GM06990 (cell line): Measurements from ENCODE around the gene CCDC87.
"Not testable (repeated sequence)": the region's sequence is repeated elsewhere in the genome, so short reads cannot be mapped to it uniquely, and the experiment has no call there.

ENCODE experiments used
- DNase-seq: peaks from one replicate; pipeline ENCODE4 v3.0.0-alpha.2; 2011; ENCODE audit not compliant: insufficient read length; ENCODE audit errors: extremely low read depth
- H3K27me3 ChIP-seq: replicated peaks from 2 replicates; pipeline ENCODE4 v1.6.0; 2011; ENCODE audit warnings: low read length; ENCODE audit not compliant: control insufficient read depth, insufficient read depth
- H3K36me3 ChIP-seq: 2 replicates; pipeline ENCODE4 v1.5.1; 2011; ENCODE audit warnings: low read length; ENCODE audit not compliant: control insufficient read depth, insufficient read depth
- H3K4me3 ChIP-seq: replicated peaks from 2 replicates; pipeline ENCODE4 v1.5.1; 2011; ENCODE audit warnings: low read depth, mild to moderate bottlenecking, control low read depth, low read length
- CTCF ChIP-seq: IDR thresholded peaks from 2 replicates; pipeline ENCODE4 v1.5.1; 2011; ENCODE audit warnings: low read length, control low read depth, mild to moderate bottlenecking, inconsistent platforms; ENCODE audit not compliant: insufficient read depth, poor library complexity, severe bottlenecking

CCDC87 gene

DNA sequence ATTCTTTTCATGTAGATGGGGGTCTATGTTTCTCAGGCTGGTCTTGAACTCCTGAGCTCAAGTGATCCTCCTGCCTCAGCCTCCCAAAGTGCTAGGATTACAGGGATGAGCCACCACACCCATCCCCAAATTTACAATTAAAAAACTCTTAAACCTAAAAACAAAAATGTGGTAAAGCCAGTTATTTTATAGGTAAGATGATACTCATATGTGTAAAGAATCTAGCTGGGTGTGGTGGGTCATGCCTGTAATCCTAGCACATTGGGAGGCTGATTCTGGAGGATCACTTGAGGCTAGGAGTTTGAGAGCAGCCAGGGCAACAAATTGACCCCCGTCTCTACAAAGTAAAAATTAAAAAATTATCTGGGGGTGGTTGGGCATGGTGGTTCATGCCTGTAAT, 19.6 kb upstream of the CCDC87 start:
- H3K36me3 ChIP-seq = no peaks in the 10 kb centered on the region
- no peak for TF ChIP-seq CTCF
- H3K27me3 ChIP-seq = no peaks in the 10 kb centered on the region
- H3K4me3 ChIP-seq = no peak overlapping the region
- DNase-seq = no peak

- no peak for DNase-seq
- TF ChIP-seq CTCF = no peak
- H3K27me3 ChIP-seq = no peaks in the 10 kb centered on the region
- peaks cover 12% of the 10 kb centered on the region for H3K36me3 ChIP-seq
- H3K4me3 ChIP-seq = no peak overlapping the region
Measured at GRCh38 chr11:66609721-66610617, 17.1 kb upstream of the CCDC87 start.

GRCh38 chr11:66607126-66607834, 14.4 kb upstream of the CCDC87 start:
- no peak for DNase-seq
- H3K4me3 ChIP-seq = no peak overlapping the region
- TF ChIP-seq CTCF = no peak
- H3K27me3 ChIP-seq = no peaks in the 10 kb centered on the region
- peaks cover 21% of the 10 kb centered on the region for H3K36me3 ChIP-seq

DNA sequence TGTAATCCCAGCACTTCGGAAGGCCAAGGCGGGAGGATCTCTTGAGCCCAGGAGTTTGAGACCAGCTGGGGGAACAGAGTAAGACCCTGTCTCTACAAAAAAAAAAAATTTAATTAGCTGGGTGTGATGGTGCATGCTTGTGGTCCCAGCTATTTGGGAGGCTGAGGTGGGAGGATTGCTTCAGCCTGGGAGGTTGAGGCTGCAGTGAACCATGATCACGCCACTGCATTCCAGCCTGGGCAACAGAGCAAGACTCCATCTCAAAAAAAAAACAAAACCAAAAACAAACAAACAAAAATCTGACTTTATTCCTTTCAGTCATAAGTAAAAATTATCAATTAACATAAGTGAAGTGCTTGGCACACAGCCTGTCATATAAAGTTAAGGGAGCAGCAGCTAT, 13.7 kb upstream of the CCDC87 start:
- H3K27me3 ChIP-seq, H3K4me3 ChIP-seq, DNase-seq: not testable (repeated sequence)
- peaks cover 21% of the 10 kb centered on the region for H3K36me3 ChIP-seq

DNA sequence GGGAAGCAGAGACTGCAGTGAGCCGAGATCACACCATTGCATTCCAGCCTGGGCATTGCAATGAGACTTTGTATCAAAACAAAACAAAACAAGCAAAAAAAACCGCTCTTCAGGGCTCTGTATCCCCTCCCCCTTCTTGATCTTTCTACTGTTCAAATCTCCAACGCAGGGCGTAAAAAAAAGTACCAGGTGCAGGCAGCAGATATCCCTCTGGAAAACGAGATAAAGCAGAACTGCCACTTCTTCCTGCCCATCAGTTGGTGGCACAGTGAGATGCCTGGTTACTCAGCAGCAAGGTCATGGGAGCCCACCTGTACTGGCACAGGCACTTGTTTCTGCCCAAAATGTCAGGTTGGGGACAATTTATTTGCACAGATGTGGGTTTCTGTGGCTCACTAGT, 11.3 kb upstream of the CCDC87 start:
- Histone ChIP-seq H3K36me3 (peaks cover 26% of the 10 kb centered on the region), H3K27me3 (no peaks in the 10 kb centered on the region), H3K4me3 (no peak overlapping the region)
- DNase-seq = no peak
- TF ChIP-seq CTCF = no peak

DNA sequence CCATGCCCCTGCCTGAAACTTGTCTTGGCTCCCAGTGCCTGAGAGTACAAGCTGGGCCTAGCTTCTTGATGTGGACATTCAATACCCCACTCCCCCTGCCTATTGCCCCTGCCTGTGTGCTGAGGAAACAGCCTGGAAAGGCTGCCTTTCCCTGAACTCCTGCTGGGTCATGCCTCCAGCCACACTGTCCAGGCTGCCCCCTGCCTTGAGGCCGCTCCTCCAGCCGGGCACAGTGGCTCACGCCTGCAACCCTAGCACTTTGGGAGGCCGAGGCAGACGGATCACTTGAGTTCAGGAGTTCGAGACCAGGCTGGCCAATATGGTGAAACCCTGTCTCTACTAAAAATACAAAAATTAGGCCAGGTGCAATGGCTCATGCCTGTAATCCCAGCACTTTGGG, 10.2 kb upstream of the CCDC87 start:
- Histone ChIP-seq H3K27me3 (no peaks in the 10 kb centered on the region), H3K36me3 (peaks cover 28% of the 10 kb centered on the region)

More for the DNA sequence above, 10.2 kb upstream of the CCDC87 start:
- H3K4me3 ChIP-seq = no peak overlapping the region
- TF ChIP-seq CTCF = no peak
- DNase-seq = no peak
